ENCODE measurements around the gene RAD54L. TPM values are rescaled to one million over a fixed set of nuclear protein-coding genes. Genes with fewer than 3 reads are reported as not detected.
"Not testable (repeated sequence)": the region's sequence is repeated elsewhere in the genome, so short reads cannot be mapped to it uniquely, and the experiment has no call there.

Gene RAD54L
- total RNA-seq, 1 donor from 2014 or later, result 8.1 TPM

- intact Hi-C loops (cut with DNase I), result no loop called here
Observed at GRCh38 chr1:46315669-46316403, 68.3 kb downstream of the RAD54L start.

DNA sequence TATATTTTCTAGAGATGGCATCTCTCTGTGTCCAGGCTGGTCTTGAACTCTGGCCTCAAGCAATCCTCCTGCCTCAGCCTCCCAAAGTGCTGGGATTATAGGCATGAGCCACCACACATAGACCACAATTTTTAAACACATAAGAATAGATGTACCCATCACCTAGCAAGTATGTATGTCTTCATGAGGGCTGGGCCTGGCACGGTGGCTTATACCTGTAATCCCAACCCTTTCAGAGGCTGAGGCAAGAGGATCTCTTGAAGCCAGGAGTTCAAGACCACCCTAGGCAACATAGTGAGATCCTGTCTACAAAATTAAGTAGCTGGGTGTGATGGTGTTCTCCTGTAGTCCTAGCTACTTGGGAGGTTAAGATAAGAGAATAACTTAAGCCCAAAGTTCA is 69.8 kb downstream of the RAD54L start:
- Histone ChIP-seq H3K27ac (no peak overlapping the region), H3K36me3 (peaks cover 0 to 46% of the 10 kb centered on the region in 2 donors)

More at GRCh38 chr1:46315669-46316403, 68.3 kb downstream of the RAD54L start:
- Histone ChIP-seq H3K27me3 (no peaks in the 10 kb centered on the region), H3K36me3 (peaks cover 0 to 60% of the 10 kb centered on the region in 2 donors), H3K9me3 (no peaks in the 10 kb centered on the region), H3K4me1 (no peaks in the 10 kb centered on the region), H3K27ac (no peak overlapping the region), H3K4me3 (no peak overlapping the region)
- no peak for TF ChIP-seq CTCF (IDR thresholded peaks at IDR 0.05)
- TF ChIP-seq POLR2AphosphoS5 (IDR thresholded peaks at IDR 0.05; ENCODE audit: insufficient read depth in 1 of 2, low read depth in 1 of 2), result no peak
- TF ChIP-seq POLR2A (IDR thresholded peaks at IDR 0.05), result no peak
- DNase-seq (ENCODE audit: extremely low spot score in 2 of 2), result no peak

DNA sequence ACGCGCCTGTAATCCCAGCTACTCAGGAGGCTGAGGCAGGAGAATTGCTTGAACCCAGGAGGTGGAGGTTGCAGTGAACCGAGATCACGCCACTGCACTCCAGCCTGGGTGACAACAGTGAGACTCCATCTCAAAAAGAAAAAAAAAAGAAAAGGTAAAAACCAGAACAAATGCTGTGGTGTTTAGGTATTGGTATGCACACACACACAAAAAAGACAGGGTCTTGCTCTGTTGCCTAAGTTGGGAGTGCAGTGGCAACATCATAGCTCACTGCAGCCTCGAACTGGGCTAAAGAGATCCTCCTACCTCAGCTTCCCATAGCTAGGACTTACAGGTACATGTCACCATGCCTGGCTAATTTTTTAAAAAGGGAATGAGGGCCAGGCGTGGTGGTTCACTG is 71.7 kb downstream of the RAD54L start:
- H3K27me3 ChIP-seq; H3K4me1 ChIP-seq; intact Hi-C loops (cut with DNase I); H3K4me3 ChIP-seq; H3K27ac ChIP-seq; H3K9me3 ChIP-seq; DNase-seq (ENCODE audit: extremely low spot score in 2 of 2): not testable (repeated sequence)
- peaks cover 0 to 26% of the 10 kb centered on the region in 2 donors for H3K36me3 ChIP-seq

More for the DNA sequence above, 69.8 kb downstream of the RAD54L start:
- Histone ChIP-seq H3K27me3 (no peaks in the 10 kb centered on the region), H3K4me1 (no peaks in the 10 kb centered on the region), H3K4me3 (no peak overlapping the region), H3K9me3 (no peaks in the 10 kb centered on the region)
- DNase-seq (ENCODE audit: extremely low spot score in 2 of 2), result no peak
- no peak for TF ChIP-seq POLR2A (IDR thresholded peaks at IDR 0.05)
- TF ChIP-seq CTCF (IDR thresholded peaks at IDR 0.05), result no peak
- no peak for TF ChIP-seq POLR2AphosphoS5 (IDR thresholded peaks at IDR 0.05; ENCODE audit: insufficient read depth in 1 of 2, low read depth in 1 of 2)
- intact Hi-C loops (cut with DNase I), result no loop called here

GRCh38 chr1:46319960-46320914 is 72.7 kb downstream of the RAD54L start:
- intact Hi-C loops (cut with DNase I); H3K4me1 ChIP-seq; H3K27ac ChIP-seq; H3K4me3 ChIP-seq; H3K9me3 ChIP-seq; H3K27me3 ChIP-seq; DNase-seq (ENCODE audit: extremely low spot score in 2 of 2): not testable (repeated sequence)
- peaks cover 0 to 22% of the 10 kb centered on the region in 2 donors for H3K36me3 ChIP-seq

DNA sequence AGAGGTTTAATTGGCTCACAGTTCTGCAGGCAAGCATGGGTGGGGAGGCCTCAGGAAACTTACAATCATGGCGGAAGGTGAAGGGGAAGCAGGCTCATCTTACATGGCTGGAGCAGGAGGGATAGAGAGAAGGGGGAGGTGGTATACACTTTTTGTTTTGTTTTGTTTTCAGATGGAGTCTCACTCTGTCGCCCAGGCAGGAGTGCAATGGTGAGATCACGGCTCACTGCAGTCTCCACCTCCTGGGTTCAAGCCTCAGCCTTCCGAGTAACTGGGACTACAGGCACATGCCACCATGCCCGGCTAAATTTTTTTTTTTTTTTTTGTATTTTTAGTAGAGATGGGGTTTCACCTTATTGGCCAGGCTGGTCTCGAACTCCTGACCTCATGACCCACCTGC is 74.6 kb downstream of the RAD54L start:
- H3K36me3 ChIP-seq; H3K9me3 ChIP-seq; intact Hi-C loops (cut with DNase I); H3K4me3 ChIP-seq; H3K27me3 ChIP-seq; H3K27ac ChIP-seq; H3K4me1 ChIP-seq; DNase-seq (ENCODE audit: extremely low spot score in 2 of 2): not testable (repeated sequence)

DNA sequence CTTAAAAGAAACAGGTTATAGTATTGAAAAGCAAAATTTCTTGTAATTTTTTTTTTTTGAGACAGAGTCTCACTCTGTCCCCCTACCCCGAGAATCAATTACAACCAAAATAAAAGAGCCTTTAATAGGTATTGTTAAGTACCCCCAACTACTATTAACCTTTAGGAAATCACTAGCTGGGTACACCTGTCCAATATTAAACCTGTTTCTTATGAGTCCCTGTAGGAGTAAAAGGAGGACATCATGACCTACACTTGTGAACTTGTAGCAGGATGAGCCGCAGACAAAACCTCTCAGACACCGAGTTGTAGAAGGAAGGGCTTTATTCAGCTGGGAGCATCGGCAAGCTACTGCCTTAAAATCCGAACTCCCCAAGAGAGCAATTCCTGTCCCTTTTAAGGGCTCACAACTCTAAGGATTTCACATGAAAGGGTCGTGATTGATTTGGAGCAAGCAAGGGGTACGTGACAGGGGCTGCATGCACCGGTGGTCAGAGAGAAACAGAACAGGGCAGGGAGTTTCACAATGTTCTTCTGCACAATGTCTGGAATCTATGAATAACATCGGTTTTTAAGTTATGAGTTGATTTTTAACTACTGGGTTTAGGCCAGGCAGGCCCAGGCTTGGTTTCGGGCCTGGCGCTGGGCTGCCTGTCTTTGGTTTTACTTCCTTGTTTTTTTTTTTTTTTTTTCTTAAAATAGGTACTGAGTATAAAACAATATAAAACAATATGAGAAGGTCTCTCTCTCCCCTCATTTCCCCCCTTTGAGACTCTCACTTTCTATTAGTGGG is 77.9 kb downstream of the RAD54L start:
- DNase-seq (ENCODE audit: extremely low spot score in 2 of 2); H3K4me1 ChIP-seq; H3K27me3 ChIP-seq; intact Hi-C loops (cut with DNase I); H3K4me3 ChIP-seq; H3K27ac ChIP-seq; H3K9me3 ChIP-seq; H3K36me3 ChIP-seq: not testable (repeated sequence)

Other genes with a start within 250 kb of the RAD54L start
- gene PIK3R3, start 115.1 kb upstream of the RAD54L start, total RNA-seq, result 27.0 TPM
- 3.9 TPM for gene TSPAN1, start 72.7 kb upstream of the RAD54L start, total RNA-seq
- not detected for gene P3R3URF, start 71.3 kb upstream of the RAD54L start, total RNA-seq
- 28.5 TPM for gene POMGNT1, start 49.3 kb upstream of the RAD54L start, total RNA-seq
- 14.0 TPM for gene LURAP1, start 44.4 kb upstream of the RAD54L start, total RNA-seq
- 58.4 TPM for gene LRRC41, start 55.9 kb downstream of the RAD54L start, total RNA-seq
- gene UQCRH, start 55.9 kb downstream of the RAD54L start, total RNA-seq, result 175 TPM
- gene NSUN4, start 93.0 kb downstream of the RAD54L start, total RNA-seq, result 21.4 TPM
- 38.1 TPM for gene FAAH, start 146.6 kb downstream of the RAD54L start, total RNA-seq
- gene DMBX1, start 242.1 kb downstream of the RAD54L start, total RNA-seq, result 0.25 TPM

Measured in vagina (tissue), 2 donors.